ENCODE measurements around the gene ENOX2.

- TF ChIP-seq CTCF (IDR thresholded peaks at IDR 0.05) (no peak), POLR2A (IDR thresholded peaks at IDR 0.05) (no peak)
Observed at GRCh38 chrX:130770615-130771014, 132.4 kb downstream of the ENOX2 start.

Measured in stomach (tissue), 4 donors.